ENCODE data around the gene CLMN.

The CLMN gene

GRCh38 chr14:95260537-95261361 is 59.0 kb downstream of the CLMN start:
- no peak for DNase-seq

- no peak for DNase-seq
These were observed 60.7 kb downstream of the CLMN start for GRCh38 chr14:95258754-95259593.

- DNase-seq, result no peak
These were observed 61.6 kb downstream of the CLMN start for GRCh38 chr14:95258156-95258555.

GRCh38 chr14:95257521-95257920 is 62.2 kb downstream of the CLMN start:
- no peak for DNase-seq

GRCh38 chr14:95256776-95257060 is 63.0 kb downstream of the CLMN start:
- DNase-seq, result no peak

GRCh38 chr14:95256002-95256775 is 63.5 kb downstream of the CLMN start:
- DNase-seq, result no peak

- no peak for DNase-seq
These were observed 64.2 kb downstream of the CLMN start for GRCh38 chr14:95255487-95255886.

GRCh38 chr14:95255013-95255412 is 64.7 kb downstream of the CLMN start:
- no peak for DNase-seq

GRCh38 chr14:95254288-95254687 is 65.4 kb downstream of the CLMN start:
- no peak for DNase-seq

GRCh38 chr14:95253039-95253630 is 66.6 kb downstream of the CLMN start:
- no peak for DNase-seq

- no peak for DNase-seq
These were observed 67.5 kb downstream of the CLMN start for GRCh38 chr14:95252219-95252618.

GRCh38 chr14:95250936-95251335 is 68.8 kb downstream of the CLMN start:
- no peak for DNase-seq

- DNase-seq, result no peak
These were observed 69.5 kb downstream of the CLMN start for GRCh38 chr14:95250140-95250769.

GRCh38 chr14:95248432-95248831 is 71.3 kb downstream of the CLMN start:
- no peak for DNase-seq

GRCh38 chr14:95246870-95247269 is 72.8 kb downstream of the CLMN start:
- DNase-seq, result no peak

GRCh38 chr14:95245334-95245733 is 74.4 kb downstream of the CLMN start:
- no peak for DNase-seq

- DNase-seq, result no peak
These were observed 75.1 kb downstream of the CLMN start for GRCh38 chr14:95244587-95244986.

GRCh38 chr14:95242870-95243269 is 76.8 kb downstream of the CLMN start:
- no peak for DNase-seq

- no peak for DNase-seq
These were observed 78.6 kb downstream of the CLMN start for GRCh38 chr14:95240859-95241813.

GRCh38 chr14:95238487-95239298 is 81.0 kb downstream of the CLMN start:
- DNase-seq, result no peak

GRCh38 chr14:95237958-95238340 is 81.8 kb downstream of the CLMN start:
- DNase-seq, result no peak
